GM21576 (cell line): ENCODE measurements around the gene TENT4B.
"Not testable (repeated sequence)": the region's sequence is repeated elsewhere in the genome, so short reads cannot be mapped to it uniquely, and the experiment has no call there.

Experiments
- ATAC-seq: cut with Tn5 transposase; IDR thresholded peaks from one replicate; pipeline ENCODE4 v1.9.1; 2021; ENCODE audit warnings: mild to moderate bottlenecking, moderate library complexity; ENCODE audit not compliant: unreplicated experiment

The TENT4B gene

GRCh38 chr16:50229149-50229726 lies 76.1 kb downstream of the TENT4B start:
- ATAC-seq: no peak

GRCh38 chr16:50234771-50235556 lies 81.9 kb downstream of the TENT4B start:
- ATAC-seq: no peak

GRCh38 chr16:50235581-50235980 lies 82.5 kb downstream of the TENT4B start:
- ATAC-seq: no peak

DNA sequence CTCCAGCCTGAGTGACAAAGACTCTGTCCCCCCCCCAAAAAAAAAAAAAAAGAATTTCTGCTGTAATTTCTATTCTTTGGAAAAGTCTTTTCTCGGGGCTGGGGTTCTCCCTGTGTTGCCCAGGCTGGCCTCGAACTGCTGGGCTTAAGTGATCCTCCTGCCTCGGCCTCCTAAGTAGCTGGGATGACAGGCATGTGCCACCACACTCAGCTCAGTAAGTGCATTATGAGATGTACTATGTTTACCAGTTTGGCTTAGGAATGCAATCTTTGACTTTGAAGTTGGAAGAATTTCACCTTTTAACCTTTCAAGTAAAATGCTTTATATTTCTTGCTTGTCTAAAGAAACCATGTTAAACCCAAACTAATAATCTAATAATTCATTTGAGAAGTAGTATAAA lies 85.2 kb downstream of the TENT4B start:
- ATAC-seq: no peak

DNA sequence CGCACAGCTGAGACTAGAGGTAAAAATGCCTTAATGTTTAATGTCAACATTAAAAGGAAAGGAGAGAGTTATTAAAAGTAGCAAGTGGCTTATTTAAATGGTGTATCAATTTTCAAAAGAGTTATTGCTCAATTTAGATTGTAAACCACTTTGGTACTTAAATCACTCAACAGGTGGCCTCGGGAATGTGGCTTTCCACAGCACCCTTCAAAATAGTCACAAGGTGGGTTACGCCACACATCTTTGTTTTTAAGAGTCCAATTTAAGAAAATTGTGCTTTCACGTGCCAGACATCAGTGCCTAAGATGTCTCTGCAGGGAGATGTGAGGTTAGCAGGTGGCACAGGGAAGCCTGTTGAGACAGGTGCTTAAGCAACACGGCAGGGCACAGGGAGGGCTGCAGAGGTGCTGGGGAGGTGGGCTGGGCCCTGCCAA lies 85.8 kb downstream of the TENT4B start:
- no peak for ATAC-seq

GRCh38 chr16:50243024-50243423 lies 89.9 kb downstream of the TENT4B start:
- not testable (repeated sequence) for ATAC-seq

GRCh38 chr16:50244140-50244503 lies 91.0 kb downstream of the TENT4B start:
- ATAC-seq: no peak

DNA sequence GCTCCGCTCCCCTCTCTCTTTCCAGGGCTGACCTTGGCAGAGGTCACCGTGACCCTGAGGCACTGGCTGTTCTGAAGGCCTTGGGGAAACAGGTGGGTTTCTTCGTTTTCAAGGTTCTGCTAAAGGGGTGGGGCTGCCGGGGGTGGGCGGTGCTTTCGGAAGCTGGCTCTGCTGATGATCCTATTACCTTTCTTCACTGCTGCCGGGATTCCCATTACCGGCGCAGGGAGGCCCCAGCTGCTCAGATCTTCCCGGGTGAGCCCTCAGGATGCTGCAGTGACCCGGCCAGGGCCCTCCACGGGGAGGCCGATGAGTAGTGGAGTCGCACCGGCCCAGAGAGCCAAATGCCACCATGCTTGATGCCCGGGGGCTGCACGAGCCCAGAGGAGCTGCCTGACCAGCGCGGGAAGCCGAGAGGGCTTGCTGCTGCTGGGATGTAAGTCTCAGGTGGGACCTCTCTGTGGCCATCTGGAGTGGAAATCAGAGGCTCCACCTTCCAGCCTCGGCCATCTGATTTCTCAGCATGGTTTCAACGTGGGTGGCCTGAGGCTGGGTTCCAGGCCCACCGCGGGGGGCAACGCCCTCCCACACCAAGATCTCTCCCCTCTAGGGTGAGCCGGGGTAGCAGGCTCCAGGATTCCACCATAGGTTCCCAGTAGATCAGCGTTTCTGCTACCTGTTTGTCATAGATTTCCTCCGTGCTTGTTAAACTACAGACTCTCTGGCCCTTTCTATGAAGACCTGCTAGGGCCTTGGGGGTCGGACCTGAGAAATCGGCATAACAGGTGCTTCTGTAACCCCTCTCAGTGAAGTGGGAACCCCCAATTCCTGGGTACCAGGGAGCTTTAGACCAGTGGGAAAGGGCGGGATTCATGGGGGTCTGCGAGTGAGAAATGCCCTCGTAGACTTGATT lies 91.7 kb downstream of the TENT4B start:
- no peak for ATAC-seq

GRCh38 chr16:50245417-50246298 lies 92.6 kb downstream of the TENT4B start:
- peak; percentile 67 for ATAC-seq

DNA sequence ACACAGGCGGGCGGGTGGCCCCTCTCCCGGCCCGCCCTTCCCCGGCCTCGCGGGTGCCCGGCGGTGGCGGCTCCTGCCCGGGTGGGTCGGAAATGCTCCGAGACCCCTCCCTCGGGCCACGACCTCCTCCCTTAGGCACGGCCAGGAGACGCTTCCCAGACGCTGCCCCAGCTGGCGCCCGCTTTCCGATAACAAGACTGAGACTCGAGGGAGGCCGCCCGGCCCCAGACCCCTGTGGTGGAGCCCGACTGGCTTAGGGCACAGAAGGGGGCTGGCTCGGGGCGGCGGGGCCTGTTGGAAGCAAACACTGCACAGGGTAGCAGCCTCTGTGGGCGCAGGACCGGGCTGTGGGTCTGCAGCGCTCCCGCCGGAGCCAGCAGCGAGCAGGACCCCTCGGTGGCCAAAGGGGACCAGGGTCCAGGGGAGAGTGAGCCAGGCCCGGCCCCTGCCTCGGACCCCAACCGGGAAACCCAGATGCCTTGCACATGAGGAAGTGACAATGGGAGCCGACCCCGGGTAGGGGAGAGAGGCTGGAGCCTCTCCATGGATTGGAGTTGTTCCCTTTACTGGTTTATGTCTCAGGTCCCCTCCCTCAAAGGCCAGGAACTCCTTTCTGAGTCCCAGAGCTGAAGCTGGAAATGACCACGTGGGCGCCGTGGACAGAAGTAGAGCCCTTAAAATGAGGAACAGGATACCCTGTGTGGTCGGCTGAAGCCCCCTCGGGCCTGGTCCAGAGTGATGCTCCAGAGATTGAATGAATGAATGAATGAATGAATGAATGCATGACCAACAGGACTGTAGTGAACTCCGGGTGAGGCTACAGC lies 93.4 kb downstream of the TENT4B start:
- peak; percentile 25 for ATAC-seq

DNA sequence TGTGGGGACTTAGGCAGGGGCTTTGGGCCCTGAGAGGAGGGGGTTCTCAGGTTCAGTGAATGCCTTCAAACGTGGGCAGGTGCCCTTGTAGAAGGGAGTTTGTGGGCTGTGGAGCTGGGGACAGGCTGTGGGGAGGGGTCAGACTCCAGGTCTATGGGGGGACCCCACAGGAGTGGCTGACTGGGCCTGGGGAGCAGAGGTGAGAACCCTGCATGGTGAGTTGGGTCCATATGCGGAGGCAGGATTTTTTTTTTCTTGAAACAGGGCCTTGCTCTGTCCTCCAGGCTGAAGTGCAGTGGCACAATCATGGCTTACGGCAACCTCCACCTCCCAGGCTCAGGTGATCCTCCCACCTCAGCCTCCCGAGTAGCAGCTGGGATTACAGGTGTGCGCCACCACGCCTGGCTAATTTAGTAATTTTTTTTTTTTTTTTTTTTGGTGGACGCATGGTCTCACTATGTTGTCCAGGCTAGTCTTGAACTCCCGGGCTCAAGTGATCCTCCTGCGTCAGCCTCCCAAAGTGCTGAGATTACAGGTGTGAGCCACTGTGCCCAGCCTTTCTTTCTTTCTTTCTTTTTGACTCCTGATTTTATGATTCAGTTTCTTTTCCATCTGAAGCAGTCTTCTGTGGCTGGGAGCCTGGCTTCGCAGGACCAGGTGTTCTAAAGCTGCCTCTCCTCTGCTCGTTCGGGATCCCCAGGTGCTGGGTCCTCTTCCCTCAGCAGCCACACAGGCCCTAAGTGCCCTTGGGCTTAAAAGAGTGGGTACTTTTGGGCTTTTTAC lies 94.2 kb downstream of the TENT4B start:
- no peak for ATAC-seq

DNA sequence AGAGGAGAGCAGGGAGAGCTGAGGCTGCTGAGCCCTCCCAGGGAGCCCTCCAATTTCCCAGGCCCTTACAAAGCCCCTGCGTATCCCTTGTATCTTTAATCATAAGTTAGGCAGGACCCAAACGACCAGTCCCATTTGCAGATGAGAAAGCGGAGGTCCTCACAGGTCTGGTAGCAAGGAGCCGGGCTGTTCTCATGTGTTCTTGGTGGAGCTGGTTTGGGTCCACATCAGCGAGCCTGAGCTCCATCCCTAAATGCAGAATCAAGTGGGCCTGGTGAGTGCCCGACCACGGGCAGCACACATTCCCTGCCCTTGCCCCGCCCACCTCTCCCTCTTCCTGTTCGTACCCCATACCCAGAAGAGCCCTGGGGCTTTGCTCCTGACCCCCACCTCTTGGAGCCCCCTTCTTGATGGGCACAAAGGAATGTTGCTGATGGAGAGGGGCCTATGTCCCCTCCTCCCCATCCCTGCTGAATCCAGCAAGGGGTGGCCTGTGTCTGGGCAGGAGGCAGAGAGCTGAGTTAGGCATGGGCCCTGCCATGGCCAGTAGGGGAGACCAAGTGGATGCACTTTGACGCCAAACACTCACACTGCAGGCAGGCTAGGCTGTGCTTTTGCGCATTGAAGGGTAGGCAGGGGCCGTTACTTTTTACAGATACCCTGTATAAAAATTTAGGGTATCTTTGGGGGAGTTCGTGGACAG lies 95.0 kb downstream of the TENT4B start:
- ATAC-seq: no peak

GRCh38 chr16:50248845-50249244 lies 95.7 kb downstream of the TENT4B start:
- no peak for ATAC-seq

GRCh38 chr16:50251375-50252081 lies 98.4 kb downstream of the TENT4B start:
- ATAC-seq: no peak

- ATAC-seq: no peak
Measured at GRCh38 chr16:50252082-50252611, 99.0 kb downstream of the TENT4B start.

DNA sequence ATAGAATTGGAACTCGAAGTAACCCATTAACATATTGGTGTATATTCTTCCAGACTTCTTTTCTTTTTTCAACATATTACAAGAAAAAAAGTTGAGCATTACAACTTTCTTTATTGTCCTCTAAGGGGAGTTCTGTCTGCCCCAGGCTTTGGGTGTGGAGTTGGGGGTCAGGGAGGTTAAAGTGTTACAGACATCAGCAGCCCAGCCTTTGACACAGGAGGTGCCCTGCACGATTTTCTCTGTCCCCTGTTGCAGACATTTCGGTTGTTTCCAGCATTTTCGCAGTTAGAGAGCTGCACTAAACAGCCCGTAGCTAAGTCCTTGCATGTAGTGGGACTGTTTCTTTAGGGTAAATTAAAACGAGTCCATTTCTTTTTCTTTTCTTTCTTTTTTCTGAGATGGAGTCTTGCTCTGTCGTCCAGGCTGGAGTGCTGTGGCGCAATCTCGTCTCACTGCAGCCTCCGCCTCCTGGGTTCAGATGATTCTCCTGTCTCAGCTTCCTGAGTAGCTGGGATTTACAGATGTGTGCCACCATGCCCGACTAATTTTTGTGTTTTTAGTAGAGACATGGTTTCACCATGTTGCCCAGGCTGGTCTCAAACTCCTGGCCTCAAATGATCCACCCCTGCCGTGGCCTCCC lies 99.9 kb downstream of the TENT4B start:
- ATAC-seq: no peak

DNA sequence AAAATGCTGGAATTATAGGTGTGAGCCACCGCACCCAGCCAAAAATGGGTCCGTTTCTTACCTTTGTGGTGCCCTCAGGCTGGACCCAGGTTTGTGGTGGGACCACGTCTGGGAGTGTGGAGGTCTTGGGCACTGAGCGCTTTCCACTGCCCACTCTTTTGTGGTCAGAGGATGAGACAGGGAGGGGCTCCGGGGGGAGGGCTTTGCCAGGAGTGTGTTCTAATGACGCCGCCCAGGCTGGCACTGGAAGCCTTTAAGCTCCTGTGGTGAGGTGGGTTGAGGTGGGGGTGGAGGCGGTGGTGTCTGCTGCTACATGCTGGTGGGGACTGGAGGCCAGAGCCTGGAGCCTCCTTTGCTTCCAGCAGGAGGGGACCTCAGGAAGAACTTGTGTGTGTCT lies 100.4 kb downstream of the TENT4B start:
- ATAC-seq: no peak
